Endothelial cell of umbilical vein (primary cell): Measurements from ENCODE around the gene UBE2F.

Experiments used
- EZH2 ChIP-seq: IDR thresholded peaks from 2 replicates; pipeline ENCODE4 v1.6.1; 2012; ENCODE audit warnings: borderline replicate concordance, low read depth, mild to moderate bottlenecking, moderate library complexity, low read length, inconsistent platforms; ENCODE audit not compliant: severe bottlenecking
- FOS ChIP-seq: IDR thresholded peaks from 2 replicates; pipeline ENCODE4 v1.6.1; 2011; ENCODE audit warnings: mild to moderate bottlenecking, low read length, moderate library complexity, borderline replicate concordance; ENCODE audit not compliant: insufficient read depth
- GATA2 ChIP-seq: IDR thresholded peaks from 2 replicates; pipeline ENCODE4 v1.7.0; 2011; ENCODE audit warnings: low read depth, mild to moderate bottlenecking, moderate library complexity, mixed read lengths, low read length; ENCODE audit not compliant: insufficient read length, insufficient read depth
- JUN ChIP-seq: IDR thresholded peaks from 2 replicates; pipeline ENCODE4 v1.6.1; 2011; ENCODE audit warnings: borderline replicate concordance, low read depth; ENCODE audit not compliant: insufficient read length, insufficient read depth
- MYC ChIP-seq: IDR thresholded peaks from one replicate; pipeline ENCODE4 v1.6.1; 2011; ENCODE audit warnings: mild to moderate bottlenecking, low read depth, low read length
- POLR2A ChIP-seq: IDR thresholded peaks from 2 replicates; pipeline ENCODE4 v1.6.1; 2012; ENCODE audit warnings: low read depth, mild to moderate bottlenecking, control low read depth, low read length
- POLR2AphosphoS5 ChIP-seq: IDR thresholded peaks from 2 replicates; pipeline ENCODE4 v1.6.1; 2012; ENCODE audit warnings: low read depth, mild to moderate bottlenecking, control low read depth, low read length, moderate library complexity; ENCODE audit not compliant: insufficient read depth
- TF ChIP-seq, protein P1 (sequence below): IDR thresholded peaks from 2 replicates; pipeline ENCODE4 v1.6.1; 2011; ENCODE audit not compliant: insufficient read depth, insufficient read length
- TF ChIP-seq, protein P2 (sequence below), 2 donors: IDR thresholded peaks; 1 replicate in 1 of 2; 2 replicates in 1 of 2; pipeline ENCODE4 v1.5.1; 2011; ENCODE audit warnings: low read length in 2 of 2, mild to moderate bottlenecking in 2 of 2, moderate library complexity in 2 of 2, control low read depth in 1 of 2, inconsistent platforms in 1 of 2, low read depth in 1 of 2; ENCODE audit not compliant: insufficient read depth in 1 of 2; ENCODE audit errors: extremely low read depth in 1 of 2

DNA sequence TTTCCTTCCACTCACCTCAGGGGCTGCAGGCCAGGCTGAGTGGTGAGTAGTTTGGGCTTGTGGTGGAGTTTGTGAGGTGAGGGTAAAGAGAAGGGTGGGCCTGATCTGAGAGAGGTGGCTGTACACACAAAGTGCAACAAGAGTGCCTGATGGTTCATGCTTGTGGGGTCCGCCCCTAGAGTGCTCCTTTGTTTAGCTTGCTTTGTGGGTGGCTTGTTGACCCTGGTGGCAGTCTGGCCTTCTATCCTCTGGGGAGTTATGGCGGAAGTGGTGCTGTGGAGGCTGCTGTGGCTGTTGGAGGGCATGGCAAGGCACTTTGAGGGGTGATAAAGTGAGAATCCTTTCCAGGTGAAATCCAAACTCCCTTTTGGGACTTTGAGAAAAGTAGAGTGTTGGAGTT lies 10.6 kb downstream of the UBE2F start:
- no peak for TF ChIP-seq POLR2A
- TF ChIP-seq, protein P1, sequence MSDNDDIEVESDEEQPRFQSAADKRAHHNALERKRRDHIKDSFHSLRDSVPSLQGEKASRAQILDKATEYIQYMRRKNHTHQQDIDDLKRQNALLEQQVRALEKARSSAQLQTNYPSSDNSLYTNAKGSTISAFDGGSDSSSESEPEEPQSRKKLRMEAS = no peak
- no peak for TF ChIP-seq POLR2AphosphoS5
- TF ChIP-seq, protein P2, sequence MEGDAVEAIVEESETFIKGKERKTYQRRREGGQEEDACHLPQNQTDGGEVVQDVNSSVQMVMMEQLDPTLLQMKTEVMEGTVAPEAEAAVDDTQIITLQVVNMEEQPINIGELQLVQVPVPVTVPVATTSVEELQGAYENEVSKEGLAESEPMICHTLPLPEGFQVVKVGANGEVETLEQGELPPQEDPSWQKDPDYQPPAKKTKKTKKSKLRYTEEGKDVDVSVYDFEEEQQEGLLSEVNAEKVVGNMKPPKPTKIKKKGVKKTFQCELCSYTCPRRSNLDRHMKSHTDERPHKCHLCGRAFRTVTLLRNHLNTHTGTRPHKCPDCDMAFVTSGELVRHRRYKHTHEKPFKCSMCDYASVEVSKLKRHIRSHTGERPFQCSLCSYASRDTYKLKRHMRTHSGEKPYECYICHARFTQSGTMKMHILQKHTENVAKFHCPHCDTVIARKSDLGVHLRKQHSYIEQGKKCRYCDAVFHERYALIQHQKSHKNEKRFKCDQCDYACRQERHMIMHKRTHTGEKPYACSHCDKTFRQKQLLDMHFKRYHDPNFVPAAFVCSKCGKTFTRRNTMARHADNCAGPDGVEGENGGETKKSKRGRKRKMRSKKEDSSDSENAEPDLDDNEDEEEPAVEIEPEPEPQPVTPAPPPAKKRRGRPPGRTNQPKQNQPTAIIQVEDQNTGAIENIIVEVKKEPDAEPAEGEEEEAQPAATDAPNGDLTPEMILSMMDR (IDR thresholded peaks at IDR 0.05; ENCODE audit: extremely low read depth in 1 of 2, insufficient read depth in 1 of 2, low read depth in 1 of 2, low read length in 2 of 2) = no peak
- TF ChIP-seq EZH2 = no peak
- TF ChIP-seq FOS = no peak
- no peak for TF ChIP-seq JUN
- TF ChIP-seq MYC = no peak
- TF ChIP-seq GATA2 = no peak
